Measurements from ENCODE around the gene PPP4R3A.

PPP4R3A gene

GRCh38 chr14:91412939-91413338 is 97.2 kb downstream of the PPP4R3A start:
- in situ Hi-C loops (cut with MboI; ENCODE audit: low sequenced_read_pairs), result loop anchor here (25.0 kb wide), 1 partner anchor 226 kb away; no protein-coding TSS in a partner anchor

GRCh38 chr14:91410771-91411536 is 99.2 kb downstream of the PPP4R3A start:
- in situ Hi-C loops (cut with MboI; ENCODE audit: low sequenced_read_pairs), result loop anchor here (25.0 kb wide), 1 partner anchor 224 kb away; no protein-coding TSS in a partner anchor

- in situ Hi-C loops (cut with MboI; ENCODE audit: low sequenced_read_pairs), result loop anchor here (25.0 kb wide), 1 partner anchor 223 kb away; no protein-coding TSS in a partner anchor
These were observed 100.0 kb downstream of the PPP4R3A start for GRCh38 chr14:91409928-91410718.

GRCh38 chr14:91409240-91409639 is 100.9 kb downstream of the PPP4R3A start:
- in situ Hi-C loops (cut with MboI; ENCODE audit: low sequenced_read_pairs), result loop anchor here (25.0 kb wide), 1 partner anchor 222 kb away; no protein-coding TSS in a partner anchor

All from HL-60/S4 (cell line).